IMR-90 (cell line): ENCODE results near the gene ASXL3. TPM values are rescaled to one million over a fixed set of nuclear protein-coding genes. Genes with fewer than 3 reads are reported as not detected.

ENCODE experiments used
- ATAC-seq: fragments of 200-7000 bp; cut with Tn5 transposase; 2 replicates; pipeline ENCODE4 v1.9.1; 2020; ENCODE audit warnings: low read depth, mild to moderate bottlenecking, moderate library complexity
- BruUV-seq: library from RNA; stranded (reverse); fragments of 400-500 nt; replicated peaks from 2 replicates; lab custom pipeline; 2021; lab: Mats Ljungman, UMichigan
- CTCF ChIA-PET: fragments of 300-600 bp; formaldehyde crosslinking; extraction: SDS; loops from one replicate; lab custom pipeline; 2021; ENCODE audit warnings: antibody characterized with exemption; lab: Yijun Ruan, JAX
- POLR2A ChIA-PET: fragments of 300-600 bp; sonication (Branson Sonifier 250); formaldehyde crosslinking; loops from one replicate; lab custom pipeline; 2022; ENCODE audit warnings: antibody characterized with exemption; ENCODE audit not compliant: unreplicated experiment; lab: Charles Lee
- DNase-seq: peaks from one replicate; pipeline ENCODE4 v3.0.0; 2013
- H2AFZ ChIP-seq: replicated peaks from 2 replicates; pipeline ENCODE3; 2013; ENCODE audit warnings: low read length, mild to moderate bottlenecking; ENCODE audit not compliant: poor library complexity
- H2AK5ac ChIP-seq: 2 replicates; pipeline ENCODE4 v1.6.1; 2013; ENCODE audit warnings: low read depth, low read length, inconsistent platforms
- H2AK9ac ChIP-seq: replicated peaks from 2 replicates; pipeline ENCODE3; 2013; ENCODE audit warnings: mild to moderate bottlenecking, low read depth, low read length, moderate library complexity; ENCODE audit not compliant: poor library complexity
- H2BK120ac ChIP-seq: 2 replicates; pipeline ENCODE4 v1.6.1; 2013; ENCODE audit warnings: low read depth, low read length, inconsistent platforms
- H2BK15ac ChIP-seq: 3 replicates; pipeline ENCODE4 v1.6.1; 2013; ENCODE audit warnings: low read depth, low read length, inconsistent platforms
- H2BK20ac ChIP-seq: 2 replicates; pipeline ENCODE4 v1.6.1; 2013; ENCODE audit warnings: low read depth, mild to moderate bottlenecking, inconsistent platforms, low read length, moderate library complexity
- H2BK5ac ChIP-seq: 2 replicates; pipeline ENCODE4 v1.6.1; 2013; ENCODE audit warnings: mild to moderate bottlenecking, low read depth, low read length, inconsistent platforms; ENCODE audit not compliant: poor library complexity, severe bottlenecking
- H3K14ac ChIP-seq: replicated peaks from 2 replicates; pipeline ENCODE4 v1.6.1; 2013; ENCODE audit warnings: low read depth, low read length, inconsistent platforms
- H3K18ac ChIP-seq: 2 replicates; pipeline ENCODE4 v1.6.1; 2013; ENCODE audit warnings: low read depth, low read length, control low read depth
- H3K23ac ChIP-seq: 2 replicates; pipeline ENCODE4 v1.6.1; 2013; ENCODE audit warnings: low read depth, low read length, inconsistent platforms
- H3K27ac ChIP-seq: 2 replicates; pipeline ENCODE4 v1.5.1; 2013; ENCODE audit warnings: mild to moderate bottlenecking, control low read depth, low read length; ENCODE audit not compliant: insufficient read depth
- H3K27me3 ChIP-seq: 2 replicates; pipeline ENCODE4 v1.6.1; 2013; ENCODE audit warnings: low read length; ENCODE audit not compliant: control insufficient read depth, insufficient read depth
- H3K36me3 ChIP-seq: 2 replicates; pipeline ENCODE4 v1.6.1; 2013; ENCODE audit warnings: low read length, mixed read lengths; ENCODE audit not compliant: control insufficient read depth, insufficient read depth
- H3K4ac ChIP-seq: 2 replicates; pipeline ENCODE4 v1.6.1; 2013; ENCODE audit warnings: low read depth, low read length, inconsistent platforms
- H3K4me1 ChIP-seq: 2 replicates; pipeline ENCODE4 v1.6.1; 2013; ENCODE audit warnings: low read length, mixed read lengths; ENCODE audit not compliant: control insufficient read depth, insufficient read depth
- H3K4me2 ChIP-seq: 2 replicates; pipeline ENCODE4 v1.6.1; 2013; ENCODE audit warnings: low read depth, mild to moderate bottlenecking, control low read depth, low read length, moderate library complexity
- H3K4me3 ChIP-seq: 2 replicates; pipeline ENCODE4 v1.5.1; 2013; ENCODE audit warnings: low read depth, mild to moderate bottlenecking, control low read depth, low read length, moderate library complexity; ENCODE audit not compliant: insufficient read depth
- H3K56ac ChIP-seq: 2 replicates; pipeline ENCODE4 v1.6.1; 2013; ENCODE audit warnings: low read length, inconsistent platforms; ENCODE audit not compliant: insufficient read depth; ENCODE audit errors: extremely low read depth
- H3K79me1 ChIP-seq, 2 experiments: 2 replicates each; pipeline ENCODE4 v1.6.1; 2013; ENCODE audit warnings: low read length in 2 of 2, inconsistent platforms in 1 of 2, low read depth in 1 of 2
- H3K9ac ChIP-seq: 2 replicates; pipeline ENCODE4 v1.6.1; 2013; ENCODE audit warnings: low read depth, low read length, control low read depth
- H3K9me1 ChIP-seq: 2 replicates; pipeline ENCODE4 v1.6.1; 2013; ENCODE audit warnings: low read length, inconsistent platforms; ENCODE audit not compliant: insufficient read depth
- H3K9me3 ChIP-seq: 2 replicates; pipeline ENCODE4 v1.6.1; 2013; ENCODE audit warnings: low read length; ENCODE audit not compliant: control insufficient read depth, insufficient read depth
- H4K20me1 ChIP-seq: 2 replicates; pipeline ENCODE4 v1.6.1; 2013; ENCODE audit warnings: low read length, inconsistent platforms; ENCODE audit not compliant: insufficient read depth
- H4K5ac ChIP-seq: 2 replicates; pipeline ENCODE4 v1.6.1; 2013; ENCODE audit warnings: mild to moderate bottlenecking, low read depth, low read length, control low read depth
- H4K8ac ChIP-seq, 2 experiments: 2 replicates each; pipeline ENCODE4 v1.6.1; 2013; ENCODE audit warnings: low read depth in 2 of 2, low read length in 2 of 2, control low read depth in 1 of 2, inconsistent platforms in 1 of 2
- H4K91ac ChIP-seq: 2 replicates; pipeline ENCODE4 v1.6.1; 2013; ENCODE audit warnings: low read depth, low read length, inconsistent platforms; ENCODE audit not compliant: insufficient read depth
- BHLHE40 ChIP-seq: fragments of 150-350 bp; IDR thresholded peaks from 2 replicates; pipeline ENCODE4 v1.6.1; 2016; ENCODE audit warnings: mild to moderate bottlenecking, low read depth, low read length
- CEBPB ChIP-seq: IDR thresholded peaks from 2 replicates; pipeline ENCODE4 v1.6.1; 2012; ENCODE audit warnings: low read depth, low read length, improper control_type of control experiment
- CHD1 ChIP-seq: IDR thresholded peaks from 2 replicates; pipeline ENCODE4 v1.6.1; 2012; ENCODE audit warnings: low read depth, low read length, improper control_type of control experiment
- CTCF ChIP-seq: conservative IDR thresholded peaks from 2 replicates; pipeline ENCODE4 v1.5.1; 2012; ENCODE audit warnings: mild to moderate bottlenecking, low read depth, low read length, improper control_type of control experiment
- ELK1 ChIP-seq: fragments of 150-350 bp; IDR thresholded peaks from 2 replicates; pipeline ENCODE4 v1.6.1; 2016; ENCODE audit warnings: low read depth, mild to moderate bottlenecking, low read length, moderate library complexity, borderline replicate concordance
- FOS ChIP-seq: fragments of 150-350 bp; IDR thresholded peaks from 2 replicates; pipeline ENCODE4 v1.6.1; 2016; ENCODE audit warnings: low read depth, low read length
- MAFK ChIP-seq: IDR thresholded peaks from 2 replicates; pipeline ENCODE4 v1.6.1; 2012; ENCODE audit warnings: low read depth, low read length, improper control_type of control experiment
- MAZ ChIP-seq: IDR thresholded peaks from 2 replicates; pipeline ENCODE4 v1.6.1; 2012; ENCODE audit warnings: low read depth, mild to moderate bottlenecking, low read length, improper control_type of control experiment, moderate library complexity, borderline replicate concordance
- MXI1 ChIP-seq: IDR thresholded peaks from 2 replicates; pipeline ENCODE4 v1.6.1; 2012; ENCODE audit warnings: low read depth, mild to moderate bottlenecking, low read length, moderate library complexity, borderline replicate concordance
- NFE2L2 ChIP-seq: fragments of 150-350 bp; IDR thresholded peaks from 2 replicates; pipeline ENCODE4 v1.6.1; 2016; ENCODE audit warnings: low read depth, mild to moderate bottlenecking, low read length
- POLR2A ChIP-seq: IDR thresholded peaks from 2 replicates; pipeline ENCODE4 v1.6.1; 2012; ENCODE audit warnings: mild to moderate bottlenecking, low read depth, low read length
- RAD21 ChIP-seq: IDR thresholded peaks from 2 replicates; pipeline ENCODE4 v1.6.1; 2012; ENCODE audit warnings: low read length, improper control_type of control experiment
- RCOR1 ChIP-seq: IDR thresholded peaks from 2 replicates; pipeline ENCODE4 v1.6.1; 2012; ENCODE audit warnings: mild to moderate bottlenecking, low read length, improper control_type of control experiment; ENCODE audit not compliant: insufficient replicate concordance
- RFX5 ChIP-seq: IDR thresholded peaks from 2 replicates; pipeline ENCODE4 v1.8.0; 2012; ENCODE audit warnings: low read depth, mild to moderate bottlenecking, low read length, moderate library complexity
- SMC3 ChIP-seq: fragments of 150-350 bp; IDR thresholded peaks from 2 replicates; pipeline ENCODE4 v1.6.1; 2016; ENCODE audit warnings: low read depth, mild to moderate bottlenecking, antibody characterized with exemption, low read length, moderate library complexity
- USF2 ChIP-seq: fragments of 150-350 bp; IDR thresholded peaks from 2 replicates; pipeline ENCODE4 v1.6.1; 2017; ENCODE audit warnings: mild to moderate bottlenecking, antibody characterized with exemption, low read length, low read depth
- WGBS, 2 experiments: methylation state at CpG; one replicate each; pipeline versions ENCODE4 v1.1.5 to v1.1.7; 2013; ENCODE audit warnings: missing lambda C conversion rate in 2 of 2; ENCODE audit not compliant: insufficient read length in 1 of 2; ENCODE audit errors: extremely low coverage in 2 of 2; 5-methylcytosine and 5-hydroxymethylcytosine counted together
- dilution Hi-C: fragments of 300-500 bp; cut with HindIII; formaldehyde crosslinking; loops from one replicate; pipeline ENCODE4 v1.14.3; 2018; ENCODE audit warnings: low sequenced_read_pairs; ENCODE audit not compliant: unreplicated experiment
- in situ Hi-C: fragments of 300-500 bp; cut with MboI; formaldehyde crosslinking; loops from 3 replicates; pipeline ENCODE4 v1.14.3; 2019; ENCODE audit warnings: low sequenced_read_pairs, inconsistent platforms, mixed read lengths
- intact Hi-C: fragments of 100-400 bp; cut with micrococcal nuclease; formaldehyde crosslinking; loops from 2 replicates; pipeline ENCODE4 v1.10.0; 2022
- polyA plus RNA-seq, 3 experiments: library from polyadenylated mRNA; depleted of rRNA; stranded (reverse); fragments of >200 nt; gene quantifications; 2 replicates each; pipeline ENCODE4 v1.2.3, GENCODE V29; 2012; ENCODE audit warnings: low replicate concordance in 1 of 3
- total RNA-seq: library from RNA; depleted of rRNA; stranded (reverse); fragments of >200 nt; gene quantifications from 2 replicates; pipeline ENCODE4 v1.2.3, GENCODE V29; 2012

ASXL3 gene
- total and polyA plus RNA-seq, 2 of the 4 experiments (the other 2 are of a cell fraction): 0.03 to 0.54 TPM

- H2BK5ac ChIP-seq: no peak overlapping the region
- CTCF ChIA-PET: no interaction called here
Observed at GRCh38 chr18:33541316-33541715, 36.7 kb upstream of the ASXL3 start.

More at GRCh38 chr18:33541316-33541715, 36.7 kb upstream of the ASXL3 start:
- Histone ChIP-seq H3K18ac (no peak overlapping the region), H3K27ac (no peak overlapping the region), H2AK9ac (no peak overlapping the region), H3K14ac (no peak overlapping the region), H3K9me3 (no peaks in the 10 kb centered on the region), H3K27me3 (no peaks in the 10 kb centered on the region), H2AFZ (no peak overlapping the region), H3K9me1 (no peaks in the 10 kb centered on the region), H2BK20ac (no peak overlapping the region), H3K4me2 (no peak overlapping the region), H2BK120ac (no peak overlapping the region), H3K56ac (no peak overlapping the region), H4K20me1 (no peaks in the 10 kb centered on the region), H3K79me1 (no peaks in the 10 kb centered on the region), H3K36me3 (no peaks in the 10 kb centered on the region), H2AK5ac (no peak overlapping the region), H4K91ac (no peak overlapping the region), H3K23ac (no peak overlapping the region), H3K9ac (no peak overlapping the region), H2BK15ac (no peak overlapping the region), H3K4me1 (no peaks in the 10 kb centered on the region), H4K5ac (no peak overlapping the region), H3K4me3 (no peak overlapping the region), H4K8ac (no peak overlapping the region), H3K4ac (no peak overlapping the region)
- no peak for ATAC-seq
- WGBS, 2 experiments: no CpG with 5 or more reads among the region's 3 CpGs
- intact Hi-C loops (no loop called here), dilution Hi-C loops (no loop called here), in situ Hi-C loops (no loop called here)
- no peak for DNase-seq
- BruUV-seq: no TSS peak
- POLR2A ChIA-PET: no interaction called here
- TF ChIP-seq ELK1 (no peak), CTCF (no peak), SMC3 (no peak), FOS (no peak), MAZ (no peak), CEBPB (no peak), USF2 (no peak), BHLHE40 (no peak), RCOR1 (no peak), RAD21 (no peak), MAFK (no peak), MXI1 (no peak), CHD1 (no peak), POLR2A (no peak), RFX5 (no peak), NFE2L2 (no peak)
